Heart right ventricle (tissue), 16 donors: ENCODE data around the gene PRKCSH. TPM values are rescaled to one million over a fixed set of nuclear protein-coding genes. Genes with fewer than 3 reads are reported as not detected.
A peak's percentile ranks its signal among the peaks of the same experiment; 100 is the strongest.

ENCODE experiments used
- ATAC-seq, 8 donors: fragments of 200-7000 bp; cut with Tn5 transposase; one replicate each; pipeline ENCODE4 v1.9.1; 2020; ENCODE audit warnings: mild to moderate bottlenecking in 8 of 8, moderate library complexity in 8 of 8, moderate number of reproducible peaks in 1 of 8
- DNase-seq, 2 donors: peaks; one replicate each; pipeline ENCODE4 v3.0.0-alpha.2; 2020
- H3K27ac ChIP-seq, 10 donors: fragments of 200-600 bp; sonication (generic) in 2 of 10; one replicate each; pipeline versions ENCODE4 v1.5.0 to v1.8.0; 2020 to 2022; ENCODE audit warnings: mild to moderate bottlenecking in 3 of 10
- H3K27me3 ChIP-seq, 7 donors: fragments of 200-600 bp; one replicate each; pipeline ENCODE4 v1.8.0; 2021 to 2022; ENCODE audit warnings: mild to moderate bottlenecking in 2 of 7
- H3K36me3 ChIP-seq, 9 donors: fragments of 200-600 bp; sonication (generic) in 1 of 9; one replicate each; pipeline versions ENCODE4 v1.5.0 to v1.8.0; 2020 to 2022; ENCODE audit warnings: mild to moderate bottlenecking in 2 of 9
- H3K4me1 ChIP-seq, 9 donors: fragments of 200-600 bp; sonication (generic) in 1 of 9; one replicate each; pipeline versions ENCODE4 v1.5.0 to v1.8.0; 2020 to 2022; ENCODE audit warnings: mild to moderate bottlenecking in 4 of 9
- H3K4me3 ChIP-seq, 10 donors: fragments of 200-600 bp; sonication (generic) in 2 of 10; one replicate each; pipeline versions ENCODE4 v1.5.0 to v1.8.0; 2020 to 2022; ENCODE audit warnings: mild to moderate bottlenecking in 7 of 10, moderate library complexity in 2 of 10
- H3K9me3 ChIP-seq, 11 donors: fragments of 200-600 bp in 10 of 11; sonication (generic) in 2 of 11; one replicate each; pipeline versions ENCODE4 v1.5.0 to v1.8.0; 2013 to 2022; ENCODE audit warnings: mild to moderate bottlenecking in 2 of 11, control low read depth in 1 of 11, moderate library complexity in 1 of 11
- CTCF ChIP-seq, 9 donors: fragments of 200-600 bp; sonication (generic) in 2 of 9; IDR thresholded peaks; one replicate each; pipeline versions ENCODE4 v1.5.0 to v1.8.0; 2021 to 2022; ENCODE audit warnings: antibody characterized with exemption in 9 of 9, mild to moderate bottlenecking in 5 of 9, moderate library complexity in 1 of 9
- WGBS, 2 donors: extraction: QIAGEN DNeasy Blood & Tissue Kit; methylation state at CpG; one replicate each; pipeline ENCODE4 v1.1.7; 2013; ENCODE audit warnings: inconsistent platforms in 1 of 2; 5-methylcytosine and 5-hydroxymethylcytosine counted together
- intact Hi-C, 10 donors: fragments of 100-400 bp; cut with DNase I; formaldehyde crosslinking; loops; one replicate each; pipeline versions ENCODE4 v1.11.1 to v1.14.2; 2022
- polyA plus RNA-seq, 2 donors: library from polyadenylated mRNA; stranded (reverse); fragments of 200-250 nt; gene quantifications; one replicate each; pipeline ENCODE4 v1.2.3, GENCODE V29; 2013
- total RNA-seq, 10 donors: library from RNA; stranded (reverse); fragmentation: NEBNext Ultra II Directional in 3 of 10; extraction: Animal tissue kit (Norgen Biotek cat#: 25700) in 3 of 10; gene quantifications; one replicate each; pipeline versions ENCODE4 v1.2.1 to v1.2.4, GENCODE V29; 2021 to 2023
- donor health status: Arrhythmogenic right ventricular cardiomyopathy.
- donor health status: ischemic (EF 13 %, LVEDD 7.1; RV severe dilation, severe dysfunction).
- donor health status: healthy with polysubstance abuse.
- donor health status: DM: no; HTN: yes; CAD: no.
- donor health status: DM: no; HTN: no; CAD: no.
- donor health status: ischemic (EF 25% LVEDD 6.9; RV normal size, moderate dysfunction).
- donor health status: ischemic (EF 25% LVEDD 5.7; RV mildly dilated, moderate dysfunction).
- donor health status: healthy.
- donor health status: DM: yes; HTN: yes; CAD: no.
- donor health status: Ischemic cardiomyopathy.
- donor health status: ischemic (EF 35%, LVEDD 5.7; RV mildly dilated, moderate dysfunction).
- donor health status: nonischemic (EF 11% LVEDD 7.7; RV severe dilation, severe dysfunction).
- donor health status: DM: yes; HTN: yes; CAD: no.
- donor health status: PGD.
- donor health status: ischemic (EF 29% LVEDD 5.4; RV normal size, mild dysfunction).
- donor health status: nonischemic (EF 23%, LVEDD 6.1; RV moderate dilation, normal function).

The PRKCSH gene
- total and polyA plus RNA-seq, 12 donors = 84.3 to 177 (median 116) TPM

GRCh38 chr19:11478167-11479089 is 43.0 kb downstream of the PRKCSH start:
- intact Hi-C loops = no loop called here
- DNase-seq (no peak), ATAC-seq (no peak)
- no peak overlapping the region for H3K27ac ChIP-seq
- peaks cover 10 to 45% (median 34%) of the 10 kb centered on the region in 9 donors for H3K4me1 ChIP-seq
- WGBS, 2 donors = 47 to 60% methylated on average over 19 of the region's 19 CpGs
- H3K4me3 ChIP-seq = no peak overlapping the region
- no peaks in the 10 kb centered on the region for H3K9me3 ChIP-seq
- H3K36me3 ChIP-seq = peaks cover 0 to 1% (median 0%) of the 10 kb centered on the region in 9 donors
- TF ChIP-seq CTCF (IDR thresholded peaks at IDR 0.05) = no peak
- H3K27me3 ChIP-seq = peaks cover 5 to 59% (median 44%) of the 10 kb centered on the region in 7 donors

- DNase-seq = peak in 1 of 2 donors; percentile 38
- Histone ChIP-seq H3K27me3 (peaks cover 5 to 63% (median 51%) of the 10 kb centered on the region in 7 donors), H3K27ac (no peak overlapping the region), H3K4me1 (peaks cover 10 to 46% (median 35%) of the 10 kb centered on the region in 9 donors), H3K4me3 (peak overlapping the region in 8 of 10 donors; percentile 9 to 44 (median 24)), H3K9me3 (no peaks in the 10 kb centered on the region), H3K36me3 (peaks cover 0 to 10% (median 3%) of the 10 kb centered on the region in 9 donors)
- ATAC-seq = peak in 2 of 8 donors; percentile 6 to 27
- intact Hi-C loops = no loop called here
- 18 to 21% methylated on average over 35 to 62 of the region's 62 CpGs for WGBS, 2 donors
- TF ChIP-seq CTCF (IDR thresholded peaks at IDR 0.05) = no peak
Observed at GRCh38 chr19:11479090-11479897, 43.9 kb downstream of the PRKCSH start.

GRCh38 chr19:11479898-11480714 is 44.7 kb downstream of the PRKCSH start:
- WGBS, 2 donors = 5 to 10% methylated on average over 57 to 84 of the region's 86 CpGs
- DNase-seq = no peak
- no peaks in the 10 kb centered on the region for H3K9me3 ChIP-seq
- H3K4me3 ChIP-seq = peak overlapping the region in 9 of 10 donors; percentile 9 to 44 (median 25)
- ATAC-seq = no peak
- H3K36me3 ChIP-seq = peaks cover 0 to 12% (median 3%) of the 10 kb centered on the region in 9 donors
- no peak for TF ChIP-seq CTCF (IDR thresholded peaks at IDR 0.05)
- H3K27ac ChIP-seq = no peak overlapping the region
- peaks cover 5 to 63% (median 52%) of the 10 kb centered on the region in 7 donors for H3K27me3 ChIP-seq
- H3K4me1 ChIP-seq = peaks cover 10 to 46% (median 35%) of the 10 kb centered on the region in 9 donors
- intact Hi-C loops = loop anchor here in 7 of 10 donors (5.0 to 10.0 kb wide), 4 partner anchors 98 to 193 kb away; partner anchors contain the start of genes TSPAN16 (in 3 of the 7) and EPOR (in 1 of the 7)
